B cell (primary cell): ENCODE results near the gene RBM22. TPM values are rescaled to one million over a fixed set of nuclear protein-coding genes. Genes with fewer than 3 reads are reported as not detected.

ENCODE experiments used
- ATAC-seq: fragments of 200-7000 bp; cut with Tn5 transposase; one replicate; pipeline ENCODE4 v1.10.0; 2021; ENCODE audit warnings: low read depth, mild to moderate bottlenecking, moderate number of reproducible peaks, moderate library complexity
- CTCF ChIA-PET: fragments of 350-600 bp; sonication (Branson Sonifier 250); formaldehyde crosslinking; loops from one replicate; lab custom pipeline; 2021; ENCODE audit warnings: antibody characterized with exemption, inconsistent platforms; lab: Charles Lee
- POLR2A ChIA-PET: fragments of 350-600 bp; sonication (Branson Sonifier 250); formaldehyde crosslinking; loops from one replicate; lab custom pipeline; 2021; ENCODE audit warnings: antibody characterized with exemption; lab: Charles Lee
- DNase-seq: peaks from one replicate; pipeline ENCODE4 v3.0.0; 2013
- H2AFZ ChIP-seq: 2 replicates; pipeline ENCODE4 v1.6.1; 2012; ENCODE audit warnings: mild to moderate bottlenecking, low read depth, low read length; ENCODE audit not compliant: insufficient read depth, poor library complexity, severe bottlenecking
- H3K27ac ChIP-seq, 2 donors: 1 replicate in 1 of 2; 2 replicates in 1 of 2; pipeline ENCODE4 v1.5.1; 2012 to 2013; ENCODE audit warnings: low read length in 2 of 2, mild to moderate bottlenecking in 2 of 2, moderate library complexity in 1 of 2
- H3K27me3 ChIP-seq, 4 experiments: fragments of 200-600 bp in 1 of 4; sonication (generic) in 1 of 4; replicated peaks in 1 of 4; 1 replicate in 2 of 4; 2 replicates in 2 of 4; pipeline versions ENCODE4 v1.6.1 to v1.7.0; 2013 to 2016; ENCODE audit warnings: low read length in 3 of 4, mild to moderate bottlenecking in 2 of 4, mixed read lengths in 1 of 4, moderate library complexity in 1 of 4; ENCODE audit not compliant: insufficient read depth in 4 of 4, control insufficient read depth in 3 of 4; ENCODE audit errors: control extremely low read depth in 1 of 4
- H3K36me3 ChIP-seq, 2 experiments: replicated peaks in 1 of 2; 1 replicate in 1 of 2; 2 replicates in 1 of 2; pipeline versions ENCODE4 v1.6.1 to v1.7.1; 2013; ENCODE audit warnings: low read length in 1 of 2; ENCODE audit not compliant: insufficient read depth in 2 of 2, control insufficient read depth in 1 of 2; ENCODE audit errors: control extremely low read depth in 1 of 2, extremely low read depth in 1 of 2
- H3K4me1 ChIP-seq, 2 donors: fragments of 200-600 bp in 1 of 2; sonication (generic) in 1 of 2; 1 replicate in 1 of 2; 2 replicates in 1 of 2; pipeline versions ENCODE4 v1.5.1 to v1.6.1; 2013 to 2017; ENCODE audit warnings: low read length in 2 of 2; ENCODE audit not compliant: control insufficient read depth in 2 of 2, insufficient read depth in 2 of 2
- H3K4me2 ChIP-seq: replicated peaks from 2 replicates; pipeline ENCODE3; 2012; ENCODE audit warnings: mild to moderate bottlenecking, low read depth, low read length; ENCODE audit not compliant: poor library complexity, severe bottlenecking
- H3K4me3 ChIP-seq, 5 experiments: fragments of 200-600 bp in 1 of 5; sonication (generic) in 1 of 5; 1 replicate in 3 of 5; 2 replicates in 2 of 5; pipeline versions ENCODE4 v1.5.1 to v1.7.0; 2011 to 2016; ENCODE audit warnings: low read length in 4 of 5, mild to moderate bottlenecking in 4 of 5, low read depth in 2 of 5, control low read depth in 1 of 5, moderate library complexity in 1 of 5; ENCODE audit not compliant: insufficient read depth in 1 of 5; ENCODE audit errors: control extremely low read depth in 1 of 5, extremely low read depth in 1 of 5
- H3K79me2 ChIP-seq: fragments of 200-600 bp; sonication (generic); one replicate; pipeline ENCODE4 v1.6.0; 2016; ENCODE audit warnings: low read length; ENCODE audit not compliant: control insufficient read depth, insufficient read depth
- H3K9ac ChIP-seq: fragments of 200-600 bp; sonication (generic); 2 replicates; pipeline ENCODE4 v1.6.1; 2017; ENCODE audit warnings: mild to moderate bottlenecking, low read length, moderate library complexity
- H3K9me3 ChIP-seq, 3 donors: one replicate each; pipeline versions ENCODE4 v1.6.1 to v1.7.1; 2013; ENCODE audit warnings: low read length in 2 of 3; ENCODE audit not compliant: control insufficient read depth in 2 of 3, insufficient read depth in 1 of 3; ENCODE audit errors: control extremely low read depth in 1 of 3
- H4K20me1 ChIP-seq: 2 replicates; pipeline ENCODE4 v1.6.0; 2012; ENCODE audit warnings: mild to moderate bottlenecking, low read length; ENCODE audit not compliant: insufficient read depth, control insufficient read depth, poor library complexity, severe bottlenecking
- H3K27ac Mint-ChIP-seq: one replicate; pipeline ENCODE4 v1.8.0; 2021; ENCODE audit warnings: mixed read lengths
- H3K27me3 Mint-ChIP-seq: one replicate; pipeline ENCODE4 v1.8.0; 2021; ENCODE audit warnings: mixed read lengths
- H3K4me1 Mint-ChIP-seq: one replicate; pipeline ENCODE4 v1.8.0; 2021; ENCODE audit warnings: mixed read lengths
- H3K4me3 Mint-ChIP-seq: one replicate; pipeline ENCODE4 v1.8.0; 2021; ENCODE audit warnings: mixed read lengths
- H3K9me3 Mint-ChIP-seq: one replicate; pipeline ENCODE4 v1.8.0; 2022; ENCODE audit warnings: mixed read lengths; ENCODE audit not compliant: insufficient read depth
- EZH2 ChIP-seq: IDR thresholded peaks from 2 replicates; pipeline ENCODE4 v1.6.1; 2012; ENCODE audit warnings: borderline replicate concordance, low read depth, mild to moderate bottlenecking, moderate library complexity, low read length; ENCODE audit not compliant: insufficient read depth, poor library complexity, severe bottlenecking
- WGBS: methylation state at CpG from one replicate; pipeline ENCODE4 v1.1.5; 2013; ENCODE audit warnings: missing lambda C conversion rate; ENCODE audit not compliant: insufficient coverage; 5-methylcytosine and 5-hydroxymethylcytosine counted together
- intact Hi-C: fragments of 100-400 bp; cut with micrococcal nuclease; formaldehyde crosslinking; loops from one replicate; pipeline ENCODE4 v1.10.0; 2022
- polyA plus RNA-seq: library from polyadenylated mRNA; depleted of rRNA; stranded (reverse); fragments of >200 nt; gene quantifications from 2 replicates; pipeline ENCODE4 v1.2.3, GENCODE V29; 2012
- total RNA-seq, 2 donors: library from RNA; stranded (reverse); fragments of 120-200 nt in 1 of 2; gene quantifications; 1 replicate in 1 of 2; 2 replicates in 1 of 2; pipeline versions ENCODE4 v1.2.3 to v1.2.4, GENCODE V29; 2013 to 2022
- TF ChIP-seq, protein P1 (sequence below): fragments of 200-600 bp; IDR thresholded peaks from one replicate; pipeline ENCODE4 v1.8.0; 2022; ENCODE audit warnings: antibody characterized with exemption, mild to moderate bottlenecking

The RBM22 gene
- total and polyA plus RNA-seq, 2 donors (not counting 1 experiment from before 2014, with no cell fraction given) = 70.6 to 89.4 TPM

DNA sequence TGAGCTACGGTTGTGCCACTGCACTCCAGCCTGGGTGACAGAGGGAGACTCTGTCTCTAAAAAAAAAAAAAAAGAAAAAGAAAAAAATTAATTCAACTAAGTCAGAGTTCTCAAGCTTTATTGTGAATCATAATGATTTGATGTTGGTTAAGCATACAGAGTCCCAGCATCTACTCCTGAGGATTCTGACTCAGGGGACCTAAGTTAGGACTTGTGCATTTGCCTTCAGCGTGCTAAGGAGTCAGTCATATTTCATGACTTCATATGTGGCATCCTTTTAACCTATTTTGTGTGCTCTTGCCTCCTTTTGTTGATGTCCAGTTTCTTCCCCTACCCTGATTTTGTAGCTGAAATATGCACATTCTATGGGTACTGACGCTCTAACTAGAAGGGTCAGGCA is 36.9 kb downstream of the RBM22 start:
- DNase-seq (no peak), ATAC-seq (no peak)
- POLR2A ChIA-PET = no interaction called here
- no peaks in the 10 kb centered on the region for H3K36me3 ChIP-seq
- no peaks in the 10 kb centered on the region for H3K79me2 ChIP-seq
- peaks cover 0 to 2% (median 0%) of the 10 kb centered on the region in 3 donors for H3K9me3 ChIP-seq
- Mint-ChIP-seq H3K27ac (no peak overlapping the region), H3K4me1 (no peaks in the 10 kb centered on the region), H3K4me3 (no peak overlapping the region), H3K27me3 (peaks cover 16% of the 10 kb centered on the region), H3K9me3 (no peaks in the 10 kb centered on the region)
- intact Hi-C loops = no loop called here
- no peak overlapping the region for H3K27ac ChIP-seq
- H3K4me1 ChIP-seq = no peaks in the 10 kb centered on the region
- TF ChIP-seq EZH2 = no peak
- TF ChIP-seq, protein P1, sequence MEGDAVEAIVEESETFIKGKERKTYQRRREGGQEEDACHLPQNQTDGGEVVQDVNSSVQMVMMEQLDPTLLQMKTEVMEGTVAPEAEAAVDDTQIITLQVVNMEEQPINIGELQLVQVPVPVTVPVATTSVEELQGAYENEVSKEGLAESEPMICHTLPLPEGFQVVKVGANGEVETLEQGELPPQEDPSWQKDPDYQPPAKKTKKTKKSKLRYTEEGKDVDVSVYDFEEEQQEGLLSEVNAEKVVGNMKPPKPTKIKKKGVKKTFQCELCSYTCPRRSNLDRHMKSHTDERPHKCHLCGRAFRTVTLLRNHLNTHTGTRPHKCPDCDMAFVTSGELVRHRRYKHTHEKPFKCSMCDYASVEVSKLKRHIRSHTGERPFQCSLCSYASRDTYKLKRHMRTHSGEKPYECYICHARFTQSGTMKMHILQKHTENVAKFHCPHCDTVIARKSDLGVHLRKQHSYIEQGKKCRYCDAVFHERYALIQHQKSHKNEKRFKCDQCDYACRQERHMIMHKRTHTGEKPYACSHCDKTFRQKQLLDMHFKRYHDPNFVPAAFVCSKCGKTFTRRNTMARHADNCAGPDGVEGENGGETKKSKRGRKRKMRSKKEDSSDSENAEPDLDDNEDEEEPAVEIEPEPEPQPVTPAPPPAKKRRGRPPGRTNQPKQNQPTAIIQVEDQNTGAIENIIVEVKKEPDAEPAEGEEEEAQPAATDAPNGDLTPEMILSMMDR = no peak
- H2AFZ ChIP-seq = no peak overlapping the region
- H3K4me2 ChIP-seq = no peak overlapping the region
- no peaks in the 10 kb centered on the region for H4K20me1 ChIP-seq
- no peak overlapping the region for H3K4me3 ChIP-seq
- CTCF ChIA-PET = no interaction called here
- no peak overlapping the region for H3K9ac ChIP-seq
- 70% methylated on average over 1 of the region's 3 CpGs for WGBS
- H3K27me3 ChIP-seq = peaks cover 0 to 24% (median 4%) of the 10 kb centered on the region in 4 experiments

DNA sequence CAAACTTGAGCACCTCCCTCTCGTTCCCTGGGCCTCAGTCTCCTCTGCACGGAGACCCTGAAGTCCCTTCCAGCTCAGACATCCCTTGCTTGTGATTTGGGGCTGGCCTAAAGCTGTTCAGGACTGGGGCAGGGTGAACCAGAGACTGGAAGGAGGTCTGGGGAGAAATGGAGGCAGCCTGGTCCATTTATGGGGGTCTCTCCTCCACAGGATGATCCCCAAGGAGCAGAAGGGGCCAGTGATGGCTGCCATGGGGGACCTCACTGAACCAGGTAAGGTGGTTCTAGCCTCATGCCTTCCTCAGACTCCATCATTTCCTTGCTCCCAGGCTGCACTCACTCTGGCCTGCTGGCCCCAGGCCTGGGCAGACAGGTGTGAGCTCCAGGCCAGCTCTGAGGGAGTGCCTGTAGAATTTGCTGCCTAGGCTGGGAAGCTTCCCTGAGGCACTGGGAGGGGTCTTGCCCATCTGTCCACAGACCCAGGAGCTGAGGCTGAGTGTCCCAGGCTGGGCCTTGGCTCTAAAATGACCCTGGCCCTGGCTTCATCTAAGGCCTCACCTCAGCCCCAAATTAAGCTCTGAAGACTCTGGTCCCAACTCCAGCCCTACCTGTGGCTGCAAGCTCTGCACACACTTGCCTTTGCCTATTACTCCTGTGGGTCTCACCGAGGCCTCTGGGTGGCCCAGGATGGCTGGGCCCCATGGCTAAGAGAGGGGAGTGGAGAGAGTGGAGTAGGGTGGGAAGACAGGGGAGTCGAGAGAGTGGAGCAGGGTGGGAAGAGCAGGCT is 37.9 kb downstream of the RBM22 start:
- Mint-ChIP-seq H3K4me3 (no peak overlapping the region), H3K4me1 (no peaks in the 10 kb centered on the region), H3K9me3 (no peaks in the 10 kb centered on the region), H3K27ac (no peak overlapping the region), H3K27me3 (peaks cover 19% of the 10 kb centered on the region)
- Histone ChIP-seq H3K36me3 (no peaks in the 10 kb centered on the region), H3K4me3 (no peak overlapping the region), H3K9ac (no peak overlapping the region), H3K9me3 (no peaks in the 10 kb centered on the region), H3K27me3 (peaks cover 0 to 18% (median 0%) of the 10 kb centered on the region in 4 experiments), H3K4me1 (no peaks in the 10 kb centered on the region), H3K27ac (no peak overlapping the region), H2AFZ (no peak overlapping the region), H4K20me1 (no peaks in the 10 kb centered on the region), H3K79me2 (no peaks in the 10 kb centered on the region), H3K4me2 (no peak overlapping the region)
- CTCF ChIA-PET = interaction anchor here (1.0 kb wide), 1 partner anchor 38 kb away, joined by 3 read pairs; the partner anchor contains the start of gene RBM22
- TF ChIP-seq, protein P1 = no peak
- no peak for TF ChIP-seq EZH2
- DNase-seq = no peak
- POLR2A ChIA-PET = no interaction called here
- intact Hi-C loops = no loop called here
- no peak for ATAC-seq
- 90% methylated on average over 2 of the region's 4 CpGs for WGBS
